ENCODE measurements around the gene TANGO2. TPM values are rescaled to one million over a fixed set of nuclear protein-coding genes. Genes with fewer than 3 reads are reported as not detected.

The TANGO2 gene
- total and polyA plus RNA-seq, 2 of the 8 experiments (the other 6 are each of a cell fraction or from before 2014, with no cell fraction given): 10.1 to 18.4 TPM

DNA sequence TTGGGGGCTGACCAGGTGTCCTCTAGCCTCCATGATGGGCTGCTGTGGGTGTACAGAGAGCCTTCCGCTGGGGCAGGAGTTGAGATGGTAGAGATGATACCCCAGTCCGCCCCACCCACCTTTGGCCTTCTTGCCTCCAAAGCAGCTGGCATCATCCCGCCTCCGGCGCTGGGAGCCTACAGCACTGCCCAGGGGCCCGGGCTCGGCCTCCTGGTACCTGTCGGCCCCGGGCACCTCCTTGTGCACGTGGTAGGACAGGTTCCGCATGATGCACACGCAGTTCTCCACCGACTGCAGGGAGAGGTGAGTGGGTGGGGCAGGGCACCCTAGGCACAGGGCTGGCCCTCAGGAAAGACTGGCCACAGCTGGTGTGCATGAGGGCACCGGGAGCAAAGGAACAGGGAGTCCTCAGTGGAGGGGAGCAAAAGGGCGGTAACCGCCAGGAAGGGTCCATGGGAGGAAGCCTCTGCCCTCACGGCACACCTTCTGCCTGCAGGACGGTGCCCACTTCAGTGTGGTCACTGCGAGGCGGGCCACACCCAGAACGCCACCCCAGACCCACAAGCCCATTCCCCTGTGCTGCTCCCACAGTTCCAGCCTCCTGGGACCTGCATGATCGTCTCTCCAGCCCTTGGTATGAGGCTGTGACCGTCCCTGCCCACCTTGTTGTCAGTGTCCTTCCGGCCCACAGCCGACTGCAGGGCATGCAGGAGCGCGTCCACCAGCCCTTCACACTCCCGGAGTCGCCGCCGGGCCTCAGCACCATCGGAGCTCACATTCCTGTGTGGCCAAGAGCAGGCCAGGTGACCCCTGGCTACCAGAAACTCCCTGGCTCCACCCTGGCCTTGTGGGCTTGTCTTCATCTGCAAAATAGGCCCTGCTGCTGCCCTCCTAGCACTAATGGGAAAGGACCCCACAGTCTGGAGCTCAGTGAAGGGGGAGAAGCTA, 43.3 kb upstream of the TANGO2 start:
- CTCF ChIA-PET (ENCODE audit: partially characterized antibody): interaction anchor here (0.6 to 2.5 kb wide), 8 partner anchors 8 to 262 kb away, joined by 3 to 20 read pairs (median 4); no protein-coding TSS in a partner anchor
- Histone ChIP-seq H3K9me3 (ENCODE audit: insufficient read depth in 2 of 2, low read depth in 1 of 2, low read length in 1 of 2) (no peaks in the 10 kb centered on the region), H4K5ac (ENCODE audit: insufficient read length, low read depth, low read length) (no peak overlapping the region), H2BK15ac (ENCODE audit: low read length) (no peak overlapping the region), H3K27ac (ENCODE audit: low read depth, low read length) (no peak overlapping the region), H3K23me2 (ENCODE audit: low read depth, low read length) (no peaks in the 10 kb centered on the region; the same call in 1 of the 2 replicates), H4K20me1 (replicated peaks in 1 of 2; ENCODE audit: control insufficient read depth in 1 of 2, insufficient read depth in 2 of 2, low read length in 2 of 2) (peaks cover 7 to 25% of the 10 kb centered on the region in 2 experiments), H3K27me3 (replicated peaks in 1 of 4; ENCODE audit: control insufficient read depth in 3 of 4, extremely low read depth in 1 of 4, insufficient read depth in 3 of 4, low read length in 3 of 4) (no peaks in the 10 kb centered on the region), H4K8ac (ENCODE audit: extremely low read depth, insufficient read depth, low read length) (no peak overlapping the region), H3K18ac (ENCODE audit: extremely low read depth, low read length) (no peak overlapping the region), H3K9ac (replicated peaks in 1 of 4; ENCODE audit: extremely low read depth in 1 of 4, low read depth in 3 of 4, low read length in 3 of 4) (no peak overlapping the region), H3K4me3 (ENCODE audit: extremely low read depth in 1 of 4, insufficient read depth in 2 of 4, low read depth in 3 of 4, low read length in 4 of 4) (no peak overlapping the region), H2BK20ac (ENCODE audit: low read length) (no peak overlapping the region), H3K79me2 (ENCODE audit: control insufficient read depth in 1 of 2, insufficient read depth in 2 of 2, low read length in 2 of 2) (no peaks in the 10 kb centered on the region), H3K4ac (replicated peaks; ENCODE audit: insufficient read length, low read depth, low read length) (no peak overlapping the region), H3K56ac (replicated peaks; ENCODE audit: insufficient read length, low read depth, low read length) (no peak overlapping the region), H2BK12ac (ENCODE audit: low read depth, low read length) (no peak overlapping the region), H4K91ac (replicated peaks; ENCODE audit: insufficient read length, low read length) (no peak overlapping the region), H3K14ac (ENCODE audit: insufficient read length) (no peak overlapping the region), H3K23ac (ENCODE audit: insufficient read length) (no peak overlapping the region), H3K79me1 (ENCODE audit: low read depth, low read length) (peaks cover under 1% of the 10 kb centered on the region; the same call in 1 of the 2 replicates), H3K36me3 (ENCODE audit: control insufficient read depth in 2 of 4, insufficient read depth in 4 of 4, low read length in 3 of 4) (peaks cover 7 to 47% (median 15%) of the 10 kb centered on the region in 4 experiments; a peak in 7 of 8 replicates), H3K4me2 (ENCODE audit: insufficient read depth in 1 of 2, low read depth in 2 of 2, low read length in 2 of 2) (no peak overlapping the region), H2AFZ (ENCODE audit: low read length) (no peak overlapping the region), H2AK5ac (ENCODE audit: low read depth, low read length) (no peak overlapping the region), H3K4me1 (replicated peaks in 1 of 4; ENCODE audit: control insufficient read depth in 3 of 4, insufficient read depth in 4 of 4, low read length in 3 of 4) (peaks cover 3 to 15% (median 13%) of the 10 kb centered on the region in 4 experiments; a peak in 6 of 7 replicates), H2BK5ac (ENCODE audit: low read depth, low read length) (0 out of 2 replicates have a peak overlapping the region, but pooled peaks have one; percentile 44), H2BK120ac (replicated peaks; ENCODE audit: low read depth, low read length) (no peak overlapping the region)
- TF ChIP-seq TCF12 (IDR thresholded peaks at IDR 0.05; ENCODE audit: low read depth, low read length) (no peak), TAF7 (optimal IDR thresholded peaks at IDR 0.05; ENCODE audit: borderline replicate concordance, low read depth, low read length) (no peak), CHD2 (IDR thresholded peaks at IDR 0.05; ENCODE audit: low read length) (no peak), RAD21 (IDR thresholded peaks at IDR 0.05 in 1 of 2, conservative IDR thresholded peaks at IDR 0.05 in 1 of 2; ENCODE audit: low read depth in 2 of 2, low read length in 2 of 2) (no peak), KDM1A (IDR thresholded peaks at IDR 0.05; ENCODE audit: borderline replicate concordance, low read length) (no peak)
- POLR2A ChIA-PET (ENCODE audit: partially characterized antibody): interaction anchor here (0.6 to 1.5 kb wide), 4 partner anchors 8 to 136 kb away, joined by 3 to 5 read pairs (median 3); no protein-coding TSS in a partner anchor
- DNase-seq (ENCODE audit: low read depth in 1 of 2, low spot score in 2 of 2) (no peak), FAIRE-seq (no peak)
- WGBS, 2 experiments (ENCODE audit: extremely low coverage in 1 of 2, insufficient coverage in 1 of 2, insufficient read length in 1 of 2, insufficient replicate concordance in 2 of 2, low coverage in 1 of 2, low lambda C conversion rate in 2 of 2, missing lambda C conversion rate in 1 of 2): 95% methylated on average over 28 of the region's 32 CpGs; no CpG with 5 or more reads in 1 of the 2 experiments

Measured in H1 (cell line).